GM12874 (cell line): ENCODE results near the gene MAP4.

ENCODE experiments used
- CTCF ChIP-seq: IDR thresholded peaks from 2 replicates; pipeline ENCODE4 v1.5.1; 2011; ENCODE audit warnings: low read depth, mild to moderate bottlenecking, control low read depth, low read length, moderate library complexity; ENCODE audit not compliant: insufficient read depth

MAP4 gene

DNA sequence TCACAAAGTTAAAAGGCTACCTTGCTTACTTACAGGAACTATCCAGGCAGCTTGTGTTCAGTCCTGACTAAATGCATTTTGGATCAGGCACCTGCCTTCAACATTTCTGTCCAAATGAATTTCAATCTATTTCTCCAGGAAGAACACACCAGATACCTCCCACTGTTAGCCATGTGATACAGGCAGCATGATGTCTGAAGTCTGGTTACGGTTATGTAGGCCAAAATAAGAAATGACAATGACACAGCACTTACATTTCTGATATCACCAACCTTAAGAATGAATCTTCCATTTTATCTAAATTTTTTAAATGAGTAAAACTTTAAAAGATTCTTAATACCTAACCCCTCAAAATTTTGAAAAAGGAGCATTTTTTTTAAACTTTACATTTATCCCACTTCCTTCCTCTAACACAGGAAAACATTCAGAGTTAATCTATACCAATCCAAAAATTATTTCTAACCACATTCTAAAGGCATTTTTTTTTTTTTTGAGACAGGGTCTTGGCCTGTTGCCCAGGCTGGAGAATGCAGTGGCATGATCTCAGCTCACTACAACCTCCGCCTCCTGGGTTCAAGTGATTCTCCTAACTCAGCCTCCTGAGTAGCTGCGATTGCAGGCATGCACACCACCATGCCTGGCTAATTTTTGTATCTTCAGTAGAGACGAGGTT is at the start of gene MAP4:
Gene MAP4 (minus strand): TSS at position 116 of the 673 bp plus-strand sequence. CDS start 17,556 bp downstream, outside the sequence.
- TF ChIP-seq CTCF: no peak

DNA sequence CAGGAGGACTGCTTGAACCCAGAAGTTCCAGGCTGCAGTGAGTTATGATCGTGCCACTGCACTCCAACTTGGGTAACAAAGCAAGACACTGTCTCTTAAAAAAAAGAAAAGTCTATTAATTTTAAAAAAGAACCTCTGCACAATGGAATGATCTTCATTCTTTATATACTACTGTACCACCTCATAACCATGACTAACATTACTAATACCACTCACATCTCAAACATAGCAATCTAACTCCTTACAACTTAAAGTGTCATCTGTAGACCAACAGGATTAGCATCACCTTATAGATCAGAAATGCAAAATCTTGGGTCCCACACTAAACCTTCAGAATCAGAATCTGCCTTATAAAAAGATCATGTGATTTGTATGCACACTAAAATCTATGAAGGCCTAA is 48.8 kb upstream of the MAP4 start:
- no peak for TF ChIP-seq CTCF

GRCh38 chr3:48064292-48064829 is 48.1 kb upstream of the MAP4 start:
- TF ChIP-seq CTCF: no peak

- no peak for TF ChIP-seq CTCF
Observed at GRCh38 chr3:48058091-48058490, 41.9 kb upstream of the MAP4 start.

DNA sequence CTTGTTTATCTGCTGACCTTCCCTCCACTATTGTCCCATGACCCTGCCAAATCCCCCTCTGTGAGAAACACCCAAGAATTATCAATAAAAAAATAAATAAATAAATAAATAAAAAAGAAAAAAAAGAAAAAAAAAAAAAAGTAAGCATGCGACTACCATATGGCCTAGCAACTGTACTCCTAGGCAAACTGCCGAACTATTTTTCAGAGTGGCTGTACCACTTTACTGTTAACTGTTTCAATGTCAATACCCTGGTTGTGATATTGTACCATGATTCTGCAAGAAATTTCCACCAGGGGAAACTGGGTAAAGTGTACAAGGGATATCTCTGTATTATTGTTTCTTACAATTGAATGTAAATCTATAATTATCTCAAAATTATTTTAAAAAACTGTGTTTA is 41.3 kb upstream of the MAP4 start:
- no peak for TF ChIP-seq CTCF

GRCh38 chr3:48047841-48048464 is 31.7 kb upstream of the MAP4 start:
- TF ChIP-seq CTCF: no peak

DNA sequence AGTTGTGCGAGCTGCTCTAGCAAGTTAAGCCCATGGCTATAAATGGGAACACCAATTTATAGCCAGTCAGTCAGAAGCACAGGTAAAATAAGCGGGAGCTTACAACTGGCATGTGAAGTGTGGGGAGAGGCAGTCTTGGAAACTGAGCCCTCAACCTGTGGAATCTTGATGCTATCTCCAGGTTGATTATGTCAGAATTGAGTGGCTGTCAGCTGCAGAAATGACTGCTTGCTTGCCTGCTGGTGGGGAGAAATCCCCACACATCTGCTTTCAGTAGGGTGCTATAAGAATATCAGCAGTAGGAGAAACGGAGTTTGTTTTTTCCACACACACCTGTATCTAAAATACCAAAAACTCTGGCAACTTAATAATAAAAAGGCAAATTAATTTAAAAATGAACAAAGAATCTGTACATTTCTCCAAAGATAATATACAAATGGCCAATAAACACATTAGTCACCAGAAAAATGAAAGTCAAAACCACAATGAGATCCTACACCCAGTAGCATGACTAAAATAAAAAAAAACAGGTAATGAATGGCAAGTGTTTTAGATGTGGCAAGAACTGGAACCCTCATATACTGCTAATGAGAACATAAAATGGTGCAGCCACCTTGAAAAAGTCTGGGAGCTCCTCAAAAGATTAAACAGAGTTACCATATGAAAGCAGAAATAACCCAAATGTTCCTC is 26.0 kb upstream of the MAP4 start:
- no peak for TF ChIP-seq CTCF
